ENCODE results near the gene AP4B1.

Gene AP4B1

DNA sequence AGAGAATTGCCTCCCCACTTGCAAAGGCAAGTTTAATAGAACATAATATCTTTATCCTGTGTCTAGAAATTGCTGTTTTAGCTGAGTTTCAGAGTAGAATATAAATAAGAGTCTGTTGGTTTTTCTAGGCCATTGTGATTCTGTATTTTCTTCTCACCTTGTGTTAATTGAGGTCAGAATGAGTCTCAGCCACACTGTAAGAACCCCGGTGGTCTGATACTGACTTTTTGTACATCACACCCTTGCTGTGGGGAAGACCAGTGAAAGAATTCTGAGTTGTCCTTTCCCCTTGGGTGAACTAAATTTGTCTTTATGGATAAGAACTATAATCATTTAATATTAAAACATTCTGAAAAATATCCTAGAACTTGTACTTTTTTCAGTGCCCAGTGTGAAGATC, 31.4 kb upstream of the AP4B1 start:
- TF ChIP-seq EZH2 (optimal IDR thresholded peaks at IDR 0.05; ENCODE audit: low read depth, low read length), result no peak
- TF ChIP-seq, protein P1, sequence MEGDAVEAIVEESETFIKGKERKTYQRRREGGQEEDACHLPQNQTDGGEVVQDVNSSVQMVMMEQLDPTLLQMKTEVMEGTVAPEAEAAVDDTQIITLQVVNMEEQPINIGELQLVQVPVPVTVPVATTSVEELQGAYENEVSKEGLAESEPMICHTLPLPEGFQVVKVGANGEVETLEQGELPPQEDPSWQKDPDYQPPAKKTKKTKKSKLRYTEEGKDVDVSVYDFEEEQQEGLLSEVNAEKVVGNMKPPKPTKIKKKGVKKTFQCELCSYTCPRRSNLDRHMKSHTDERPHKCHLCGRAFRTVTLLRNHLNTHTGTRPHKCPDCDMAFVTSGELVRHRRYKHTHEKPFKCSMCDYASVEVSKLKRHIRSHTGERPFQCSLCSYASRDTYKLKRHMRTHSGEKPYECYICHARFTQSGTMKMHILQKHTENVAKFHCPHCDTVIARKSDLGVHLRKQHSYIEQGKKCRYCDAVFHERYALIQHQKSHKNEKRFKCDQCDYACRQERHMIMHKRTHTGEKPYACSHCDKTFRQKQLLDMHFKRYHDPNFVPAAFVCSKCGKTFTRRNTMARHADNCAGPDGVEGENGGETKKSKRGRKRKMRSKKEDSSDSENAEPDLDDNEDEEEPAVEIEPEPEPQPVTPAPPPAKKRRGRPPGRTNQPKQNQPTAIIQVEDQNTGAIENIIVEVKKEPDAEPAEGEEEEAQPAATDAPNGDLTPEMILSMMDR (IDR thresholded peaks at IDR 0.05; ENCODE audit: low read length), result no peak
- TF ChIP-seq EZH2phosphoT487 (IDR thresholded peaks at IDR 0.05; ENCODE audit: low read length), result no peak
- Histone ChIP-seq H3K9me3 (replicated peaks; ENCODE audit: insufficient read depth, low read length) (no peaks in the 10 kb centered on the region), H3K4me3 (ENCODE audit: low read length) (no peak overlapping the region), H3K79me2 (ENCODE audit: low read length) (peaks cover 91% of the 10 kb centered on the region), H3K27me3 (replicated peaks; ENCODE audit: insufficient read depth, low read length) (no peaks in the 10 kb centered on the region), H3K36me3 (replicated peaks; ENCODE audit: insufficient read depth, low read length) (no peaks in the 10 kb centered on the region), H3K9ac (ENCODE audit: low read length) (no peak overlapping the region), H3K4me1 (ENCODE audit: low read length) (peaks cover 29% of the 10 kb centered on the region), H4K20me1 (ENCODE audit: insufficient read depth, low read length) (no peaks in the 10 kb centered on the region), H3K4me2 (ENCODE audit: low read depth, low read length) (no peak overlapping the region), H3F3A (ENCODE audit: insufficient read depth, low read length) (peaks cover 23% of the 10 kb centered on the region), H3K27ac (ENCODE audit: low read length) (no peak overlapping the region), H2AFZ (ENCODE audit: low read length) (no peak overlapping the region), H3K9me2 (replicated peaks; ENCODE audit: insufficient read depth, low read length) (no peaks in the 10 kb centered on the region)
- DNase-seq, result no peak

DNA sequence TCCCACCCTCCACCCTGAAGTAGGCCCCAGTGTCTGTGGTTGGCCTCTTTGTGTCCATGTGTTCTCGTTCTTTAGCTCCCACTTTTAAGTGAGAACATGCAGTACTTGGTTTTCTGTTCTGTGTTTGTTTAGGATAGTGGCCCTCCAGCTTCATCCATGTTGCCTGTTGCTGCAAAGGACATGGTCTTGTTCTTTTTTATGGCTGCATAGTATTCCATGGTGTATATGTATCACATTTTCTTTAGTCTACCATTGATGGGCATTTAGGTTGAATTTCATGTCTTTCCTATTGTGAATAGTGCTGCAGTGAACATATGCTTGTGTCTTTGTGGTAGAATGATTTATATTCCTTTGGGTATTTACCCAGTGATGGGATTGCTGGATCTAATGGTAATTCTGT, 30.6 kb upstream of the AP4B1 start:
- no peaks in the 10 kb centered on the region for H3K9me3 ChIP-seq (replicated peaks; ENCODE audit: insufficient read depth, low read length)
- H3K4me3 ChIP-seq (ENCODE audit: low read length), result no peak overlapping the region
- H3K4me1 ChIP-seq (ENCODE audit: low read length), result peaks cover 26% of the 10 kb centered on the region; the same call in 1 of the 2 replicates
- H3K9ac ChIP-seq (ENCODE audit: low read length), result no peak overlapping the region
- H3F3A ChIP-seq (ENCODE audit: insufficient read depth, low read length), result peaks cover 19% of the 10 kb centered on the region
- no peak for DNase-seq
- H3K4me2 ChIP-seq (ENCODE audit: low read depth, low read length), result no peak overlapping the region
- H3K27me3 ChIP-seq (replicated peaks; ENCODE audit: insufficient read depth, low read length), result no peaks in the 10 kb centered on the region
- no peak for TF ChIP-seq EZH2phosphoT487 (IDR thresholded peaks at IDR 0.05; ENCODE audit: low read length)
- TF ChIP-seq, protein P1 (IDR thresholded peaks at IDR 0.05; ENCODE audit: low read length), result no peak
- TF ChIP-seq EZH2 (optimal IDR thresholded peaks at IDR 0.05; ENCODE audit: low read depth, low read length), result no peak
- no peaks in the 10 kb centered on the region for H3K9me2 ChIP-seq (replicated peaks; ENCODE audit: insufficient read depth, low read length)
- H3K36me3 ChIP-seq (replicated peaks; ENCODE audit: insufficient read depth, low read length), result no peaks in the 10 kb centered on the region
- H3K27ac ChIP-seq (ENCODE audit: low read length), result no peak overlapping the region
- peaks cover 99% of the 10 kb centered on the region for H3K79me2 ChIP-seq (ENCODE audit: low read length)
- no peak overlapping the region for H2AFZ ChIP-seq (ENCODE audit: low read length)
- H4K20me1 ChIP-seq (ENCODE audit: insufficient read depth, low read length), result no peaks in the 10 kb centered on the region

DNA sequence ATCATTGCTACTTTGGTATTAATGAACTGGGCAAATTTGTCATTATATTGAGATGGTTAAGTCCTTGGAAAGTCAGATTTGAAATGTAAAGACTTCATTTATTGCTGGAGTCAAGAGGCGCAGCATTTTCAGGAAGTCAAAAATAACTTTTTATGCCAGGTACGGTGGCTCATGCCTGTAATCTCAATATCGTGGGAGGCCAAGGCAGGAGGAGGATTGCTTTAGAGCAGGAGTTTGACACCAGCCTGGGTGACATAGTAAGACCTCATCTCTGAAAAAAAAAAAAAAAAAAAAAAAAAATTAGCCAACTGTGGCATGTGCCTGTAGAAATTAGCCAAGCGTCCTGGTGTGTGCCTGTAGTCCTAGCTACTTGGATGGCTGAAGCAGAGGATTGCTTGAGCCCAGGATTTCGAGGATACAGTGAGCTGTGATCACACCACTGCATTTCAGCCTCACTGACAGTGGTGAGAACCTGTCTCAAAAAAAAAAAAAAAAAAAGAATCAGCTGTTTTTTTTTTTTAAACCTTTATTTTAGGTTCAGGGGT, 30.0 kb upstream of the AP4B1 start:
- H3F3A ChIP-seq (ENCODE audit: insufficient read depth, low read length), result peaks cover 13% of the 10 kb centered on the region
- TF ChIP-seq EZH2phosphoT487 (IDR thresholded peaks at IDR 0.05; ENCODE audit: low read length), result no peak
- TF ChIP-seq, protein P1 (IDR thresholded peaks at IDR 0.05; ENCODE audit: low read length), result no peak
- no peak for TF ChIP-seq EZH2 (optimal IDR thresholded peaks at IDR 0.05; ENCODE audit: low read depth, low read length)
- no peak overlapping the region for H3K27ac ChIP-seq (ENCODE audit: low read length)
- H2AFZ ChIP-seq (ENCODE audit: low read length), result no peak overlapping the region
- no peaks in the 10 kb centered on the region for H3K9me3 ChIP-seq (replicated peaks; ENCODE audit: insufficient read depth, low read length)
- no peaks in the 10 kb centered on the region for H3K36me3 ChIP-seq (replicated peaks; ENCODE audit: insufficient read depth, low read length)
- H3K9me2 ChIP-seq (replicated peaks; ENCODE audit: insufficient read depth, low read length), result no peaks in the 10 kb centered on the region
- peaks cover 100% of the 10 kb centered on the region for H3K79me2 ChIP-seq (ENCODE audit: low read length)
- H3K9ac ChIP-seq (ENCODE audit: low read length), result no peak overlapping the region
- no peak overlapping the region for H3K4me2 ChIP-seq (ENCODE audit: low read depth, low read length)
- no peak overlapping the region for H3K4me3 ChIP-seq (ENCODE audit: low read length)
- H4K20me1 ChIP-seq (ENCODE audit: insufficient read depth, low read length), result no peaks in the 10 kb centered on the region
- H3K4me1 ChIP-seq (ENCODE audit: low read length), result peaks cover 26% of the 10 kb centered on the region; the same call in 1 of the 2 replicates
- no peak for DNase-seq
- no peaks in the 10 kb centered on the region for H3K27me3 ChIP-seq (replicated peaks; ENCODE audit: insufficient read depth, low read length)
